SK-N-SH treated with all-trans-retinoic acid at 6 μM for 48 hours (cell line): ENCODE measurements around the gene KRT82.

ENCODE experiments used
- ATAC-seq: fragments of 200-7000 bp; cut with Tn5 transposase; 3 replicates; pipeline ENCODE4 v1.9.1; 2020; ENCODE audit warnings: mild to moderate bottlenecking, moderate library complexity
- ARNTL ChIP-seq: fragments of 450-650 bp; formaldehyde crosslinking; IDR thresholded peaks from 2 replicates; pipeline ENCODE4 v1.5.0; 2020; ENCODE audit warnings: low read depth, mild to moderate bottlenecking, moderate library complexity, borderline replicate concordance
- BACH2 ChIP-seq: fragments of 250-450 bp; sonication (Bioruptor Pico); IDR thresholded peaks from 2 replicates; pipeline ENCODE4 v1.9.0; 2021; ENCODE audit warnings: mild to moderate bottlenecking, borderline replicate concordance
- CREB5 ChIP-seq: fragments of 250-450 bp; sonication (Bioruptor Pico); IDR thresholded peaks from 2 replicates; pipeline ENCODE4 v1.5.1; 2020; ENCODE audit warnings: low read depth, mild to moderate bottlenecking, moderate library complexity
- CSDC2 ChIP-seq: fragments of 250-450 bp; sonication (Bioruptor Pico); IDR thresholded peaks from 2 replicates; pipeline ENCODE4 v1.5.0; 2020; ENCODE audit warnings: mild to moderate bottlenecking, moderate library complexity
- CSRNP3 ChIP-seq: fragments of 250-450 bp; sonication (Bioruptor Pico); IDR thresholded peaks from 2 replicates; pipeline ENCODE4 v1.5.1; 2021; ENCODE audit warnings: mild to moderate bottlenecking, moderate library complexity
- ESRRG ChIP-seq: fragments of 250-450 bp; sonication (Bioruptor Pico); IDR thresholded peaks from 2 replicates; pipeline ENCODE4 v1.6.1; 2021; ENCODE audit warnings: mild to moderate bottlenecking
- GLIS3 ChIP-seq: fragments of 250-450 bp; sonication (Bioruptor Pico); IDR thresholded peaks from 2 replicates; pipeline ENCODE4 v1.5.0; 2020; ENCODE audit warnings: mild to moderate bottlenecking, moderate library complexity
- OSR1 ChIP-seq: fragments of 250-450 bp; sonication (Bioruptor Pico); IDR thresholded peaks from 2 replicates; pipeline ENCODE4 v1.8.0; 2022; ENCODE audit warnings: moderate library complexity, mild to moderate bottlenecking, inconsistent platforms
- PATZ1 ChIP-seq: fragments of 250-450 bp; sonication (Bioruptor Pico); IDR thresholded peaks from 2 replicates; pipeline ENCODE4 v1.8.0; 2020; ENCODE audit warnings: mild to moderate bottlenecking, moderate library complexity, borderline replicate concordance
- POU6F1 ChIP-seq: fragments of 250-450 bp; sonication (Bioruptor Pico); IDR thresholded peaks from 2 replicates; pipeline ENCODE4 v1.8.0; 2021; ENCODE audit warnings: low read depth, mild to moderate bottlenecking, moderate library complexity, borderline replicate concordance
- PPARA ChIP-seq: fragments of 250-450 bp; sonication (Bioruptor Pico); IDR thresholded peaks from 2 replicates; pipeline ENCODE4 v1.5.0; 2020; ENCODE audit warnings: mild to moderate bottlenecking, borderline replicate concordance
- RARB ChIP-seq: fragments of 250-450 bp; sonication (Bioruptor Pico); IDR thresholded peaks from 2 replicates; pipeline ENCODE4 v1.8.0; 2021; ENCODE audit warnings: mild to moderate bottlenecking, moderate library complexity
- SNAI2 ChIP-seq: fragments of 250-450 bp; sonication (Bioruptor Pico); IDR thresholded peaks from 2 replicates; pipeline ENCODE4 v1.5.0; 2020; ENCODE audit warnings: mild to moderate bottlenecking, moderate library complexity
- TCF4 ChIP-seq: fragments of 250-450 bp; sonication (Bioruptor Pico); IDR thresholded peaks from 2 replicates; pipeline ENCODE4 v1.8.0; 2021; ENCODE audit warnings: mild to moderate bottlenecking, moderate library complexity, borderline replicate concordance
- TOX ChIP-seq: fragments of 250-450 bp; sonication (Bioruptor Pico); IDR thresholded peaks from 2 replicates; pipeline ENCODE4 v1.8.0; 2021; ENCODE audit warnings: mild to moderate bottlenecking, moderate library complexity, borderline replicate concordance
- TSHZ2 ChIP-seq: fragments of 250-450 bp; sonication (Bioruptor Pico); IDR thresholded peaks from 2 replicates; pipeline ENCODE4 v1.5.0; 2020; ENCODE audit warnings: mild to moderate bottlenecking, moderate library complexity
- ZC3H10 ChIP-seq: fragments of 250-450 bp; sonication (Bioruptor Pico); IDR thresholded peaks from 2 replicates; pipeline ENCODE4 v1.5.1; 2021; ENCODE audit warnings: mild to moderate bottlenecking, moderate library complexity
- ZFP30 ChIP-seq: fragments of 450-650 bp; formaldehyde crosslinking; IDR thresholded peaks from 2 replicates; pipeline ENCODE4 v1.5.0; 2022; ENCODE audit warnings: mild to moderate bottlenecking, moderate library complexity
- ZNF8 ChIP-seq: fragments of 450-650 bp; formaldehyde crosslinking; IDR thresholded peaks from 2 replicates; pipeline ENCODE4 v1.5.0; 2020; ENCODE audit warnings: mild to moderate bottlenecking, moderate library complexity

The KRT82 gene

GRCh38 chr12:52402873-52403540 is 3.1 kb downstream of the KRT82 start (continued):
- TF ChIP-seq CSRNP3, result no peak
- no peak for TF ChIP-seq ZNF8 (CRISPR knock-in tag)
- no peak for TF ChIP-seq SNAI2 (CRISPR knock-in tag)
- TF ChIP-seq, all 23 proteins: peak for 0

- no peak for ATAC-seq
Observed at GRCh38 chr12:52402377-52402776, 3.8 kb downstream of the KRT82 start.

GRCh38 chr12:52401926-52402325 is 4.2 kb downstream of the KRT82 start:
- TF ChIP-seq GLIS3 (CRISPR knock-in tag) (no peak), ZC3H10 (CRISPR knock-in tag) (no peak), ARNTL (CRISPR knock-in tag) (no peak), BACH2 (CRISPR knock-in tag) (no peak), ESRRG (CRISPR knock-in tag) (no peak), POU6F1 (CRISPR knock-in tag) (no peak), OSR1 (no peak), TCF4 (no peak), RARB (no peak)
- TF ChIP-seq, all 23 proteins: peak for 0
- no peak for ATAC-seq

More at GRCh38 chr12:52402377-52402776, 3.8 kb downstream of the KRT82 start:
- TF ChIP-seq POU6F1 (CRISPR knock-in tag) (no peak), BACH2 (CRISPR knock-in tag) (no peak), ZFP30 (no peak), GLIS3 (CRISPR knock-in tag) (no peak), RARB (no peak), CSDC2 (no peak), TSHZ2 (CRISPR knock-in tag) (no peak), SNAI2 (CRISPR knock-in tag) (no peak)

- TF ChIP-seq PATZ1 (CRISPR knock-in tag), result no peak
- no peak for TF ChIP-seq TCF4
- no peak for TF ChIP-seq GLIS3 (CRISPR knock-in tag)
- ATAC-seq, result no peak
Observed at GRCh38 chr12:52401526-52401925, 4.6 kb downstream of the KRT82 start.

- ATAC-seq, result no peak
- TF ChIP-seq ZNF8 (CRISPR knock-in tag), result no peak
- TF ChIP-seq ZC3H10 (CRISPR knock-in tag), result no peak
- TF ChIP-seq CSRNP3, result no peak
- TF ChIP-seq CREB5 (CRISPR knock-in tag), result no peak
- no peak for TF ChIP-seq POU6F1 (CRISPR knock-in tag)
- TF ChIP-seq ZFP30, result no peak
- TF ChIP-seq PPARA (CRISPR knock-in tag), result no peak
- no peak for TF ChIP-seq TOX (CRISPR knock-in tag)
- TF ChIP-seq OSR1, result no peak
- TF ChIP-seq ARNTL (CRISPR knock-in tag), result no peak
Observed at GRCh38 chr12:52400906-52401305, 5.2 kb downstream of the KRT82 start.
